Naive thymus-derived CD4-positive, alpha-beta T cell (primary cell): ENCODE data around the gene PBX2. TPM values are rescaled to one million over a fixed set of nuclear protein-coding genes. Genes with fewer than 3 reads are reported as not detected.
"Not testable (repeated sequence)": the region's sequence is repeated elsewhere in the genome, so short reads cannot be mapped to it uniquely, and the experiment has no call there.

ENCODE experiments used
- ATAC-seq: fragments of 150-1000 bp; cut with Tn5 transposase; 2 replicates; pipeline ENCODE4 v1.10.0; 2021; ENCODE audit warnings: mild to moderate bottlenecking, moderate library complexity
- CTCF ChIA-PET: fragments of 350-600 bp; sonication (Branson Sonifier 250); formaldehyde crosslinking; loops from one replicate; lab custom pipeline; 2021; ENCODE audit warnings: antibody characterized with exemption; lab: Charles Lee
- POLR2A ChIA-PET: fragments of 350-600 bp; sonication (Branson Sonifier 250); formaldehyde crosslinking; loops from one replicate; lab custom pipeline; 2021; ENCODE audit warnings: antibody characterized with exemption, inconsistent platforms; lab: Charles Lee
- DNase-seq, 9 donors: peaks; one replicate each; pipeline versions ENCODE4 v3.0.0 to v3.0.0-alpha.2; 2020 to 2022; ENCODE audit warnings: mixed read lengths in 1 of 9
- H3K27ac ChIP-seq: one replicate; pipeline ENCODE4 v1.7.0; 2013; ENCODE audit warnings: mild to moderate bottlenecking, low read depth, low read length, moderate library complexity
- H3K27me3 ChIP-seq, 2 donors: one replicate each; pipeline ENCODE4 v1.7.0; 2013; ENCODE audit warnings: low read length in 2 of 2, mild to moderate bottlenecking in 2 of 2, moderate library complexity in 2 of 2; ENCODE audit not compliant: control insufficient read depth in 2 of 2, insufficient read depth in 2 of 2
- H3K36me3 ChIP-seq, 3 experiments: 1 replicate in 2 of 3; 2 replicates in 1 of 3; pipeline ENCODE4 v1.7.0; 2013; ENCODE audit warnings: low read length in 3 of 3, mild to moderate bottlenecking in 3 of 3, moderate library complexity in 1 of 3; ENCODE audit not compliant: insufficient read depth in 3 of 3, control insufficient read depth in 2 of 3
- H3K4me1 ChIP-seq, 2 donors: one replicate each; pipeline ENCODE4 v1.7.0; 2013; ENCODE audit warnings: low read length in 2 of 2, mild to moderate bottlenecking in 2 of 2, moderate library complexity in 1 of 2; ENCODE audit not compliant: control insufficient read depth in 2 of 2, insufficient read depth in 2 of 2
- H3K4me3 ChIP-seq: 2 replicates; pipeline ENCODE4 v1.7.0; 2013; ENCODE audit warnings: mild to moderate bottlenecking, low read length
- H3K9me3 ChIP-seq, 3 experiments: 1 replicate in 2 of 3; 2 replicates in 1 of 3; pipeline ENCODE4 v1.7.0; 2013; ENCODE audit warnings: low read length in 3 of 3; ENCODE audit not compliant: control insufficient read depth in 2 of 3
- H3K27ac Mint-ChIP-seq, 9 donors: one replicate each; pipeline ENCODE4 v1.8.0; 2020 to 2022; ENCODE audit warnings: mixed read lengths in 9 of 9, mild to moderate bottlenecking in 8 of 9, moderate library complexity in 5 of 9, inconsistent platforms in 2 of 9
- H3K27me3 Mint-ChIP-seq, 5 donors: one replicate each; pipeline ENCODE4 v1.8.0; 2021 to 2022; ENCODE audit warnings: mixed read lengths in 5 of 5, mild to moderate bottlenecking in 1 of 5
- H3K36me3 Mint-ChIP-seq, 5 donors: one replicate each; pipeline ENCODE4 v1.8.0; 2020 to 2022; ENCODE audit warnings: mixed read lengths in 5 of 5, mild to moderate bottlenecking in 3 of 5, inconsistent platforms in 1 of 5
- H3K4me1 Mint-ChIP-seq, 7 donors: one replicate each; pipeline ENCODE4 v1.8.0; 2020 to 2022; ENCODE audit warnings: mixed read lengths in 7 of 7, mild to moderate bottlenecking in 3 of 7, inconsistent platforms in 1 of 7
- H3K4me3 Mint-ChIP-seq, 10 donors: one replicate each; pipeline ENCODE4 v1.8.0; 2020 to 2022; ENCODE audit warnings: mild to moderate bottlenecking in 10 of 10, mixed read lengths in 10 of 10, moderate library complexity in 6 of 10, inconsistent platforms in 2 of 10
- H3K9me3 Mint-ChIP-seq, 11 donors: one replicate each; pipeline ENCODE4 v1.8.0; 2020 to 2022; ENCODE audit warnings: mixed read lengths in 11 of 11, mild to moderate bottlenecking in 4 of 11, inconsistent platforms in 1 of 11, moderate library complexity in 1 of 11
- intact Hi-C, 2 donors: fragments of 100-400 bp; cut with micrococcal nuclease; formaldehyde crosslinking; loops; one replicate each; pipeline ENCODE4 v1.15.1; 2023
- polyA plus RNA-seq, 2 donors: library from polyadenylated mRNA; unstranded; fragments of 300-500 nt; fragmentation: Illumina TruSeq; gene quantifications; one replicate each; pipeline ENCODE4 v1.2.3, GENCODE V29; 2021
- total RNA-seq, 6 experiments: library from RNA in 5 of 6; stranded (reverse) in 5 of 6; gene quantifications; 1 replicate in 5 of 6; 2 replicates in 1 of 6; pipeline ENCODE4 v1.2.3 and lab custom pipeline; 2021 to 2026

Gene PBX2
- total and polyA plus RNA-seq, 7 experiments from 2014 or later, result 2.5 to 221 (median 108) TPM

DNA sequence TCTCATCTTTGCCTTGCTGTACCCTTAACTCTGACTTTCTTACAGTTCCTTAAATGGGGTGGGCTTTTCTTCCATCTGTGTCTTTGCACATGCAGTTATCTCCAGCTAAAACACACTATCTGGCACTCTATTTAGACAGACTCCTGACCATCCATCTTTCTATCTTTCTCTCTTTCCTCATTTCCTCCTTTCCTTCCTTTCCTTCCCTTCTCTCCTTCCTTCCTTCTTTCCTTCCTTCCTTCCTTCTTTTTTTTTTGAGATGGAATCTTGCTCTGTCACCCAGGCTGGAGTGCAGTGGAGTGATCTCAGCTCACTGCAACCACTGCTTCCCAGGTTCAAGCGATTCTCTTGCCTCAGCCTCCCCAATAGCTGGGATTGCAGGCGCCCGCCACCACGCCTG, 25.6 kb upstream of the PBX2 start:
- Histone ChIP-seq H3K36me3 (no peaks in the 10 kb centered on the region), H3K9me3 (no peaks in the 10 kb centered on the region), H3K27me3 (no peaks in the 10 kb centered on the region), H3K27ac (no peak overlapping the region), H3K4me3 (no peak overlapping the region), H3K4me1 (no peaks in the 10 kb centered on the region)
- Mint-ChIP-seq H3K4me3 (no peak overlapping the region), H3K27ac (peak overlapping the region in 1 of 9 donors; percentile 46), H3K36me3 (no peaks in the 10 kb centered on the region), H3K4me1 (peaks cover 0 to 6% (median 0%) of the 10 kb centered on the region in 7 donors), H3K9me3 (no peaks in the 10 kb centered on the region), H3K27me3 (peaks cover 0 to 8% (median 3%) of the 10 kb centered on the region in 5 donors)
- intact Hi-C loops, result no loop called here
- DNase-seq (no peak), ATAC-seq (no peak)
- ChIA-PET CTCF (interaction anchor here (0.6 kb wide), 1 partner anchor 1516 kb away, joined by 3 read pairs; no protein-coding TSS in a partner anchor), POLR2A (no interaction called here)

DNA sequence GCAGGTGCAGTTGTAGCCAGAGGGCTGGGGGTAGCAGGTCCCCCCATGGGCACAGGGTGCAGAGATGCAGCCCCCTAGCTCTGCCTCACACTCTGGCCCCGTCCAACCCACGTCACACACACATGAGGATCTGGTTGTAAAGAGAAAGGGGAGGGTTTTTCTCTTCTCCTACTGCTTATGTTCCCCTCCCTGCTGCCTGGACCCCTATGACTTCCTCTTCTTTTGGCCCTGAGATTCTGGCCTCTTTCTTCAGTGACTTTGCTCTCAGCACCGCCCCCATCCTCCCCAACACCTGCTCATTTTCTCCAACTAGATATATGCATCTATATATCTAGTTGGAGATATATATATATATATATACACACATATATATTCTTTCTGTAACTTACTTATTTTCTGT, 24.1 kb upstream of the PBX2 start:
- Mint-ChIP-seq H3K4me3 (no peak overlapping the region), H3K27me3 (peaks cover 0 to 9% (median 3%) of the 10 kb centered on the region in 5 donors), H3K4me1 (peaks cover 0 to 6% (median 0%) of the 10 kb centered on the region in 7 donors), H3K36me3 (no peaks in the 10 kb centered on the region), H3K9me3 (no peaks in the 10 kb centered on the region), H3K27ac (peak overlapping the region in 2 of 9 donors; percentile 3 to 61)
- ChIA-PET CTCF (interaction anchor here (0.7 kb wide), 1 partner anchor 185 kb away, joined by 4 read pairs; no protein-coding TSS in a partner anchor), POLR2A (interaction anchor here (1.0 kb wide), 1 partner anchor 19 kb away, joined by 3 read pairs; no protein-coding TSS in a partner anchor)
- H3K27ac ChIP-seq, result no peak overlapping the region
- ATAC-seq (no peak), DNase-seq (no peak)
- no peak overlapping the region for H3K4me3 ChIP-seq
- H3K9me3 ChIP-seq, result no peaks in the 10 kb centered on the region
- no peaks in the 10 kb centered on the region for H3K36me3 ChIP-seq
- intact Hi-C loops, result no loop called here
- H3K4me1 ChIP-seq, result no peaks in the 10 kb centered on the region
- H3K27me3 ChIP-seq, result no peaks in the 10 kb centered on the region

DNA sequence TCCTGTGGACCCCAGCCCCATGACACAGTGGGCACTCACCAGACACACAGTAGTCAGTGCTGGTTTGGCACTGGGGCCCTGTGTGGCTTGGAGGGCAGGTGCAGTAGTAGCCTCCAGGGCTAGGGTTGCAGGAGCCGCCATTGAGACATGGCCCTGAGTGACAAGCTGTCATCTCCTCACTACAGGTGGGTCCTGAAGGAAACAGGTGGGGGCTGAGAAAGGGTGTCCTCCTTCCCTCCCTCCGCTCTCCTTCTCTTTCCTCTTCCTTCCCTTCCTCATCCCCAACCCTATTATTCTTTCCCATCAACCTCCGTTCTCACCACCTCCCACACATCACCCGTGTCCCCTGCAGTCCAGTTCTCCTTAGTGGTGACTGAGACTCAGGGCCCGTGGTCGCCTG, 23.6 kb upstream of the PBX2 start:
- Histone ChIP-seq H3K36me3 (no peaks in the 10 kb centered on the region), H3K4me1 (no peaks in the 10 kb centered on the region), H3K27me3 (no peaks in the 10 kb centered on the region), H3K27ac (no peak overlapping the region), H3K4me3 (no peak overlapping the region), H3K9me3 (no peaks in the 10 kb centered on the region)
- Mint-ChIP-seq H3K36me3 (no peaks in the 10 kb centered on the region), H3K9me3 (no peaks in the 10 kb centered on the region), H3K4me3 (no peak overlapping the region), H3K4me1 (peaks cover 0 to 6% (median 0%) of the 10 kb centered on the region in 7 donors), H3K27me3 (peaks cover 0 to 8% (median 3%) of the 10 kb centered on the region in 5 donors), H3K27ac (peak overlapping the region in 2 of 9 donors; percentile 3 to 65)
- POLR2A ChIA-PET, result interaction anchor here (1.0 kb wide), 1 partner anchor 18 kb away, joined by 3 read pairs; no protein-coding TSS in a partner anchor
- no peak for DNase-seq
- CTCF ChIA-PET, result no interaction called here
- ATAC-seq, result no peak
- intact Hi-C loops, result no loop called here

- H3K36me3 ChIP-seq, result no peaks in the 10 kb centered on the region
- DNase-seq (no peak), ATAC-seq (no peak)
- no peaks in the 10 kb centered on the region for H3K4me1 ChIP-seq
- Mint-ChIP-seq H3K27me3 (peaks cover 0 to 10% (median 0%) of the 10 kb centered on the region in 5 donors), H3K4me1 (peaks cover 0 to 2% (median 0%) of the 10 kb centered on the region in 7 donors), H3K9me3 (no peaks in the 10 kb centered on the region), H3K4me3 (no peak overlapping the region), H3K36me3 (no peaks in the 10 kb centered on the region), H3K27ac (peak overlapping the region in 4 of 9 donors; percentile 8 to 84 (median 49))
- no peak overlapping the region for H3K27ac ChIP-seq
- CTCF ChIA-PET, result no interaction called here
- H3K9me3 ChIP-seq, result no peaks in the 10 kb centered on the region
- no peak overlapping the region for H3K4me3 ChIP-seq
- intact Hi-C loops, result no loop called here
- H3K27me3 ChIP-seq, result no peaks in the 10 kb centered on the region
- POLR2A ChIA-PET, result interaction anchor here (1.3 to 1.4 kb wide), 2 partner anchors 20 to 21 kb away, joined by 4 to 5 read pairs; partner anchors contain the start of gene GPSM3
These were observed 22.2 kb upstream of the PBX2 start for GRCh38 chr6:32212076-32212760.

- DNase-seq, intact Hi-C loops: not testable (repeated sequence)
- POLR2A ChIA-PET, result interaction anchor here (1.3 kb wide), 1 partner anchor 20 kb away, joined by 5 read pairs; no protein-coding TSS in a partner anchor
These were observed 21.4 kb upstream of the PBX2 start for GRCh38 chr6:32211432-32211831.

DNA sequence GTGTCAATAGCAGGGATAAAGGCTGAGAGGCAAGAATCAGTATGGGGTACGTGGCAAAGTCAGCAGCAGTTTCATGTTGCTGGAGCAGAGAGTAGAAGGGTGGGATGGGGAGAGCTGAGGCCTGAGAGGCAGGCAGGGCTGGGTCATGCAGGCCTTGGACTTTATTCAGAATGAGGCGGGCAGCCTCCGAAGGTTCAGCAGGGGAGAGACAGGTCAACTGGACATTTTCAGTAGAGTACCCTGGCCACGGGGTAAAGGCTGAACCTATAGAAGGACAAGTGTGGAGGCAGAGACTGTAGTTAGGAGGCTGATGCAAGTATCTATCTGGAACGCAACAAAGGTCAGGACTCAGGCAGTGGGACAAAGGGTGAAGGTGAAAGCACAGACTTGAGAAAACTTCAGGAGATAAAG, 20.2 kb upstream of the PBX2 start:
- ChIA-PET POLR2A (no interaction called here), CTCF (no interaction called here)
- no peaks in the 10 kb centered on the region for H3K9me3 ChIP-seq
- H3K4me1 Mint-ChIP-seq, result peaks cover 0 to 2% (median 0%) of the 10 kb centered on the region in 7 donors
- H3K27me3 ChIP-seq, result no peaks in the 10 kb centered on the region
- H3K27ac Mint-ChIP-seq, result peak overlapping the region in 3 of 9 donors; percentile 51 to 84 (median 83)
- ATAC-seq, result no peak
- no peak for DNase-seq
- no peaks in the 10 kb centered on the region for H3K9me3 Mint-ChIP-seq
- H3K27me3 Mint-ChIP-seq, result peaks cover 0 to 15% (median 0%) of the 10 kb centered on the region in 5 donors
- no peak overlapping the region for H3K27ac ChIP-seq
- H3K4me3 Mint-ChIP-seq, result no peak overlapping the region
- H3K4me1 ChIP-seq, result no peaks in the 10 kb centered on the region
- H3K36me3 Mint-ChIP-seq, result no peaks in the 10 kb centered on the region
- H3K36me3 ChIP-seq, result no peaks in the 10 kb centered on the region
- intact Hi-C loops, result no loop called here
- H3K4me3 ChIP-seq, result no peak overlapping the region

More at GRCh38 chr6:32211432-32211831, 21.4 kb upstream of the PBX2 start:
- H3K27ac Mint-ChIP-seq, H3K27ac ChIP-seq, H3K36me3 ChIP-seq, H3K27me3 ChIP-seq, H3K4me1 ChIP-seq, ATAC-seq, H3K4me1 Mint-ChIP-seq, H3K9me3 Mint-ChIP-seq, H3K36me3 Mint-ChIP-seq, H3K4me3 ChIP-seq, H3K4me3 Mint-ChIP-seq, H3K9me3 ChIP-seq: not testable (repeated sequence)
- CTCF ChIA-PET, result interaction anchor here (0.6 kb wide), 1 partner anchor 738 kb away, joined by 3 read pairs; no protein-coding TSS in a partner anchor
- H3K27me3 Mint-ChIP-seq, result peaks cover 0 to 13% (median 0%) of the 10 kb centered on the region in 5 donors
